Effector memory CD4-positive, alpha-beta T cell (primary cell): ENCODE data around the gene ANK3.

Experiments
- DNase-seq, 3 donors: peaks; one replicate each; pipeline ENCODE4 v3.0.0-alpha.2; 2020
- H3K27ac ChIP-seq: 2 replicates; pipeline ENCODE4 v1.7.0; 2013; ENCODE audit warnings: mild to moderate bottlenecking, low read length, moderate library complexity; ENCODE audit not compliant: insufficient read depth, poor library complexity, severe bottlenecking
- H3K27me3 ChIP-seq: replicated peaks from 2 replicates; pipeline ENCODE4 v1.7.0; 2013; ENCODE audit warnings: mild to moderate bottlenecking, low read length; ENCODE audit not compliant: insufficient read depth, control insufficient read depth, poor library complexity, severe bottlenecking
- H3K36me3 ChIP-seq: 2 replicates; pipeline ENCODE4 v1.7.0; 2013; ENCODE audit warnings: mild to moderate bottlenecking, low read length, moderate library complexity; ENCODE audit not compliant: control insufficient read depth, insufficient read depth
- H3K4me1 ChIP-seq: 2 replicates; pipeline ENCODE4 v1.7.0; 2013; ENCODE audit warnings: low read length, mild to moderate bottlenecking; ENCODE audit not compliant: control insufficient read depth, insufficient read depth, poor library complexity, severe bottlenecking
- H3K4me3 ChIP-seq: 2 replicates; pipeline ENCODE4 v1.7.0; 2013; ENCODE audit warnings: low read length, low read depth, mild to moderate bottlenecking; ENCODE audit not compliant: insufficient read depth, poor library complexity, severe bottlenecking
- H3K9me3 ChIP-seq: 2 replicates; pipeline ENCODE4 v1.7.0; 2013; ENCODE audit warnings: mild to moderate bottlenecking, low read length, moderate library complexity; ENCODE audit not compliant: control insufficient read depth

ANK3 gene

GRCh38 chr10:60351191-60351853 is 38.4 kb downstream of the ANK3 start:
- Histone ChIP-seq H3K27ac (no peak overlapping the region), H3K36me3 (no peaks in the 10 kb centered on the region), H3K4me3 (no peak overlapping the region), H3K9me3 (no peaks in the 10 kb centered on the region), H3K27me3 (no peaks in the 10 kb centered on the region), H3K4me1 (no peaks in the 10 kb centered on the region)
- no peak for DNase-seq

GRCh38 chr10:60350400-60350799 is 39.3 kb downstream of the ANK3 start:
- Histone ChIP-seq H3K36me3 (no peaks in the 10 kb centered on the region), H3K4me1 (no peaks in the 10 kb centered on the region), H3K27ac (no peak overlapping the region), H3K27me3 (no peaks in the 10 kb centered on the region), H3K9me3 (no peaks in the 10 kb centered on the region), H3K4me3 (no peak overlapping the region)
- DNase-seq = no peak

- no peaks in the 10 kb centered on the region for H3K9me3 ChIP-seq
- H3K36me3 ChIP-seq = no peaks in the 10 kb centered on the region
- no peak for DNase-seq
- no peaks in the 10 kb centered on the region for H3K27me3 ChIP-seq
- H3K4me1 ChIP-seq = no peaks in the 10 kb centered on the region
- H3K27ac ChIP-seq = no peak overlapping the region
- no peak overlapping the region for H3K4me3 ChIP-seq
These were observed 40.2 kb downstream of the ANK3 start for GRCh38 chr10:60349426-60349825.

- H3K4me3 ChIP-seq = no peak overlapping the region
- no peaks in the 10 kb centered on the region for H3K27me3 ChIP-seq
- no peak overlapping the region for H3K27ac ChIP-seq
- DNase-seq = no peak
- H3K36me3 ChIP-seq = no peaks in the 10 kb centered on the region
- no peaks in the 10 kb centered on the region for H3K4me1 ChIP-seq
- no peaks in the 10 kb centered on the region for H3K9me3 ChIP-seq
These were observed 40.7 kb downstream of the ANK3 start for GRCh38 chr10:60348982-60349381.

GRCh38 chr10:60347270-60347669 is 42.4 kb downstream of the ANK3 start:
- Histone ChIP-seq H3K27ac (no peak overlapping the region), H3K4me3 (no peak overlapping the region), H3K36me3 (no peaks in the 10 kb centered on the region), H3K4me1 (no peaks in the 10 kb centered on the region), H3K27me3 (no peaks in the 10 kb centered on the region), H3K9me3 (no peaks in the 10 kb centered on the region)
- no peak for DNase-seq

GRCh38 chr10:60346661-60347060 is 43.0 kb downstream of the ANK3 start:
- no peaks in the 10 kb centered on the region for H3K27me3 ChIP-seq
- H3K4me3 ChIP-seq = no peak overlapping the region
- H3K4me1 ChIP-seq = no peaks in the 10 kb centered on the region
- no peaks in the 10 kb centered on the region for H3K36me3 ChIP-seq
- H3K9me3 ChIP-seq = no peaks in the 10 kb centered on the region
- no peak for DNase-seq
- H3K27ac ChIP-seq = no peak overlapping the region

GRCh38 chr10:60343254-60343653 is 46.4 kb downstream of the ANK3 start:
- H3K27me3 ChIP-seq = no peaks in the 10 kb centered on the region
- H3K4me3 ChIP-seq = no peak overlapping the region
- no peak for DNase-seq
- no peaks in the 10 kb centered on the region for H3K4me1 ChIP-seq
- H3K9me3 ChIP-seq = no peaks in the 10 kb centered on the region
- no peak overlapping the region for H3K27ac ChIP-seq
- H3K36me3 ChIP-seq = no peaks in the 10 kb centered on the region

GRCh38 chr10:60341969-60342368 is 47.7 kb downstream of the ANK3 start:
- no peak for DNase-seq
- no peaks in the 10 kb centered on the region for H3K4me1 ChIP-seq
- no peaks in the 10 kb centered on the region for H3K9me3 ChIP-seq
- no peaks in the 10 kb centered on the region for H3K36me3 ChIP-seq
- H3K4me3 ChIP-seq = no peak overlapping the region
- H3K27me3 ChIP-seq = no peaks in the 10 kb centered on the region
- H3K27ac ChIP-seq = no peak overlapping the region

GRCh38 chr10:60340973-60341372 is 48.7 kb downstream of the ANK3 start:
- Histone ChIP-seq H3K4me3 (no peak overlapping the region), H3K27me3 (no peaks in the 10 kb centered on the region)
- DNase-seq = no peak

GRCh38 chr10:60339757-60340156 is 49.9 kb downstream of the ANK3 start:
- no peaks in the 10 kb centered on the region for H3K9me3 ChIP-seq
- H3K4me1 ChIP-seq = no peaks in the 10 kb centered on the region
- H3K36me3 ChIP-seq = no peaks in the 10 kb centered on the region
- no peak for DNase-seq
- H3K27me3 ChIP-seq = no peaks in the 10 kb centered on the region
- H3K4me3 ChIP-seq = no peak overlapping the region
- H3K27ac ChIP-seq = no peak overlapping the region

More at GRCh38 chr10:60340973-60341372, 48.7 kb downstream of the ANK3 start:
- Histone ChIP-seq H3K9me3 (no peaks in the 10 kb centered on the region), H3K36me3 (no peaks in the 10 kb centered on the region), H3K27ac (no peak overlapping the region), H3K4me1 (no peaks in the 10 kb centered on the region)
